HepG2 (cell line): ENCODE data around the gene CCDC183. TPM values are rescaled to one million over a fixed set of nuclear protein-coding genes. Genes with fewer than 3 reads are reported as not detected.

Experiments
- ATAC-seq: fragments of 200-7000 bp; cut with Tn5 transposase; 3 replicates; pipeline ENCODE4 v1.9.1; 2020; ENCODE audit warnings: mild to moderate bottlenecking, moderate library complexity
- BruUV-seq: library from RNA; stranded (reverse); fragments of 400-500 nt; replicated peaks from 2 replicates; lab custom pipeline; 2021; lab: Mats Ljungman, UMichigan
- CTCF ChIA-PET: fragments of 300-600 bp; formaldehyde crosslinking; extraction: SDS; loops from one replicate; lab custom pipeline; 2021; ENCODE audit warnings: low total read pairs, inconsistent platforms, low intra/inter-chr PET ratio; lab: Yijun Ruan, JAX
- POLR2A ChIA-PET: fragments of 350-600 bp; sonication (Branson Sonifier 250); formaldehyde crosslinking; loops from one replicate; lab custom pipeline; 2020; ENCODE audit warnings: antibody characterized with exemption, inconsistent platforms; lab: Yijun Ruan, JAX
- DNase-seq: peaks from one replicate; pipeline ENCODE4 v3.0.0-alpha.2; 2015; ENCODE audit warnings: low spot score
- FAIRE-seq: peaks from 3 replicates; lab custom pipeline; 2011; peaks lifted over from hg19 to GRCh38; lab: Jason Lieb, UNC
- H2AFZ ChIP-seq: one replicate; pipeline ENCODE4 v1.6.1; 2011; ENCODE audit warnings: low read length, inconsistent platforms
- H3K27ac ChIP-seq: fragments of 300-600 bp; 3 replicates; pipeline ENCODE4 v1.8.0; 2011; ENCODE audit warnings: mixed run types, mild to moderate bottlenecking, mixed read lengths, low read length, inconsistent platforms; ENCODE audit not compliant: insufficient read depth; ENCODE audit errors: extremely low read length
- H3K27me3 ChIP-seq, 2 experiments: fragments of 200-600 bp in 1 of 2; 2 replicates in 1 of 2; 3 replicates in 1 of 2; pipeline versions ENCODE4 v1.6.0 to v1.8.0; 2011; ENCODE audit warnings: low read length in 2 of 2, mild to moderate bottlenecking in 2 of 2, moderate library complexity in 2 of 2, inconsistent platforms in 1 of 2; ENCODE audit not compliant: insufficient read depth in 2 of 2, control insufficient read depth in 1 of 2
- H3K36me3 ChIP-seq, 2 experiments: fragments of 200-600 bp in 1 of 2; replicated peaks in 1 of 2; 2 replicates in 1 of 2; 3 replicates in 1 of 2; pipeline versions ENCODE4 v1.5.1 to v1.8.0; 2011; ENCODE audit warnings: low read length in 2 of 2, inconsistent platforms in 1 of 2; ENCODE audit not compliant: insufficient read depth in 2 of 2, control insufficient read depth in 1 of 2
- H3K4me1 ChIP-seq: 2 replicates; pipeline ENCODE4 v1.5.1; 2012; ENCODE audit warnings: low read length, inconsistent platforms; ENCODE audit not compliant: insufficient read depth
- H3K4me2 ChIP-seq: 2 replicates; pipeline ENCODE4 v1.6.0; 2011; ENCODE audit warnings: low read depth, low read length, inconsistent platforms
- H3K4me3 ChIP-seq, 3 experiments: fragments of 200-600 bp in 1 of 3; sonication (generic), shearing (Covaris generic) in 1 of 3; replicated peaks in 1 of 3; 2 replicates each; pipeline ENCODE4 v1.5.1; 2011 to 2016; ENCODE audit warnings: low read length in 3 of 3, inconsistent platforms in 2 of 3, low read depth in 2 of 3, mild to moderate bottlenecking in 2 of 3, control low read depth in 1 of 3, mixed read lengths in 1 of 3; ENCODE audit not compliant: insufficient read depth in 1 of 3
- H3K79me2 ChIP-seq: one replicate; pipeline ENCODE4 v1.6.1; 2011; ENCODE audit warnings: low read length, inconsistent platforms; ENCODE audit not compliant: insufficient read depth
- H3K9ac ChIP-seq: 2 replicates; pipeline ENCODE4 v1.6.0; 2011; ENCODE audit warnings: mild to moderate bottlenecking, low read depth, low read length, inconsistent platforms; ENCODE audit not compliant: insufficient read depth
- H3K9me3 ChIP-seq: 2 replicates; pipeline ENCODE4 v1.5.1; 2012; ENCODE audit warnings: mild to moderate bottlenecking, low read length
- H4K20me1 ChIP-seq: 2 replicates; pipeline ENCODE4 v1.6.0; 2011; ENCODE audit warnings: inconsistent platforms, mild to moderate bottlenecking, low read length, moderate library complexity; ENCODE audit not compliant: insufficient read depth
- BATF2 ChIP-seq: sonication (generic); formaldehyde crosslinking; IDR thresholded peaks from 2 replicates; pipeline ENCODE4 v1.8.0; 2022; ENCODE audit warnings: mild to moderate bottlenecking, missing genetic modification reagents, moderate library complexity
- CREB3 ChIP-seq: sonication (generic); formaldehyde crosslinking; IDR thresholded peaks from 2 replicates; pipeline ENCODE4 v1.5.0; 2020; ENCODE audit warnings: missing genetic modification reagents
- MAFF ChIP-seq: IDR thresholded peaks from 2 replicates; pipeline ENCODE4 v1.6.1; 2011; ENCODE audit warnings: low read depth, low read length, improper control_type of control experiment
- MAFK ChIP-seq, 2 experiments: IDR thresholded peaks in 1 of 2; conservative IDR thresholded peaks in 1 of 2; 2 replicates each; pipeline ENCODE4 v1.6.1; 2011; ENCODE audit warnings: improper control_type of control experiment in 2 of 2, low read length in 2 of 2
- MTA1 ChIP-seq: sonication (generic); formaldehyde crosslinking; IDR thresholded peaks from 2 replicates; pipeline ENCODE4 v1.4.0; 2020; ENCODE audit warnings: missing genetic modification reagents, mild to moderate bottlenecking, borderline replicate concordance
- MXD1 ChIP-seq: sonication (generic); formaldehyde crosslinking; IDR thresholded peaks from 2 replicates; pipeline ENCODE4 v1.4.0; 2020; ENCODE audit warnings: mild to moderate bottlenecking, missing genetic modification reagents
- PCBP1 ChIP-seq: fragments of 200-400 bp; formaldehyde crosslinking; IDR thresholded peaks from 2 replicates; pipeline ENCODE4 v1.6.1; 2017; ENCODE audit warnings: mild to moderate bottlenecking, low read depth, low read length, borderline replicate concordance
- REXO4 ChIP-seq: sonication (generic); formaldehyde crosslinking; IDR thresholded peaks from 2 replicates; pipeline ENCODE4 v1.8.0; 2022; ENCODE audit warnings: missing genetic modification reagents, mild to moderate bottlenecking, borderline replicate concordance
- SIX1 ChIP-seq: sonication (generic); formaldehyde crosslinking; IDR thresholded peaks from 2 replicates; pipeline ENCODE4 v1.4.0; 2020; ENCODE audit warnings: missing genetic modification reagents, borderline replicate concordance
- ZBTB20 ChIP-seq: sonication (generic); formaldehyde crosslinking; IDR thresholded peaks from 2 replicates; pipeline ENCODE4 v1.8.1; 2023; ENCODE audit warnings: missing genetic modification reagents, low read depth, mild to moderate bottlenecking, borderline replicate concordance
- ZFP41 ChIP-seq: sonication (generic); formaldehyde crosslinking; IDR thresholded peaks from 2 replicates; pipeline ENCODE4 v1.4.0; 2020; ENCODE audit warnings: mild to moderate bottlenecking, missing genetic modification reagents, borderline replicate concordance
- ZNF124 ChIP-seq: sonication (generic); formaldehyde crosslinking; IDR thresholded peaks from 2 replicates; pipeline ENCODE4 v1.4.0; 2020; ENCODE audit warnings: missing genetic modification reagents
- ZNF230 ChIP-seq: sonication (generic); formaldehyde crosslinking; IDR thresholded peaks from 2 replicates; pipeline ENCODE4 v1.4.0; 2020; ENCODE audit warnings: mild to moderate bottlenecking, missing genetic modification reagents
- ZNF547 ChIP-seq: sonication (generic); formaldehyde crosslinking; IDR thresholded peaks from 2 replicates; pipeline ENCODE4 v1.5.1; 2020; ENCODE audit warnings: mild to moderate bottlenecking, missing genetic modification reagents
- ZNF687 ChIP-seq: sonication (generic); formaldehyde crosslinking; IDR thresholded peaks from 2 replicates; pipeline ENCODE4 v1.5.1; 2020; ENCODE audit warnings: mild to moderate bottlenecking, missing genetic modification reagents, moderate library complexity
- WGBS: methylation state at CpG from one replicate; pipeline ENCODE4 v1.1.6; 2017; ENCODE audit warnings: low lambda C conversion rate; 5-methylcytosine and 5-hydroxymethylcytosine counted together
- in situ Hi-C: cut with HindIII; loops from 2 replicates; pipeline ENCODE4 v1.10.0; 2017; ENCODE audit warnings: low pct_unique_long_range_greater_than_20kb; ENCODE audit not compliant: extremely low pct_ligation_motif_present
- intact Hi-C: fragments of 100-400 bp; cut with micrococcal nuclease; formaldehyde crosslinking; loops from one replicate; pipeline ENCODE4 v1.10.0; 2022; ENCODE audit not compliant: unreplicated experiment
- polyA plus RNA-seq, 8 experiments: library from polyadenylated mRNA; depleted of rRNA in 3 of 8; stranded (reverse) in 7 of 8; unstranded in 1 of 8; fragments of >200 nt; fragmentation: Illumina TruSeq in 4 of 8; extraction: Trizol in 4 of 8; gene quantifications; 2 replicates each; pipeline versions ENCODE4 v1.2.1 to v1.2.3, GENCODE V29; 2011 to 2016; ENCODE audit warnings: low read depth in 4 of 8, missing spikeins in 1 of 8, mixed read lengths in 1 of 8; ENCODE audit not compliant: insufficient read depth in 1 of 8
- total RNA-seq, 5 experiments: library from RNA; depleted of rRNA; stranded (reverse); fragments of >200 nt; fragmentation: Illumina TruSeq; extraction: Trizol; gene quantifications; 2 replicates each; pipeline ENCODE4 v1.2.3, GENCODE V29; 2016; ENCODE audit warnings: low read depth in 1 of 5

The CCDC183 gene
- total and polyA plus RNA-seq, 2 of the 13 experiments (the other 11 are each of a cell fraction or from before 2014, with no cell fraction given), result 5.0 to 66.4 TPM

- peaks cover 8 to 43% of the 10 kb centered on the region in 2 experiments; a peak in 4 of 5 replicates for H3K27me3 ChIP-seq
- no TSS peak for BruUV-seq
- no peak overlapping the region for H2AFZ ChIP-seq
- WGBS, result 87% methylated on average over 8 of the region's 24 CpGs
- peaks cover 15% of the 10 kb centered on the region for H3K9me3 ChIP-seq
- peaks cover 12% of the 10 kb centered on the region; the same call in 1 of the 2 replicates for H3K4me1 ChIP-seq
- no peak for TF ChIP-seq ZNF124 (CRISPR knock-in tag)
- no peak for TF ChIP-seq MAFK (conservative IDR thresholded peaks at IDR 0.05 in 1 of 2, IDR thresholded peaks at IDR 0.05 in 1 of 2; ENCODE audit: low read length in 2 of 2)
- no peak for TF ChIP-seq SIX1 (CRISPR knock-in tag)
- TF ChIP-seq REXO4 (CRISPR knock-in tag), result no peak
- TF ChIP-seq ZBTB20 (CRISPR knock-in tag), result no peak
- no peak for TF ChIP-seq MAFF
- TF ChIP-seq ZFP41 (CRISPR knock-in tag), result no peak
- TF ChIP-seq CREB3 (CRISPR knock-in tag), result no peak
- peak; percentile 60; the same call in 1 of the 2 replicates for TF ChIP-seq ZNF687 (CRISPR knock-in tag)
- TF ChIP-seq MXD1 (CRISPR knock-in tag), result no peak
- no peak for TF ChIP-seq ZNF547
- no peak for TF ChIP-seq MTA1
- TF ChIP-seq ZNF230, result no peak
- 0 out of 2 replicates have a peak, but pooled peaks have one; percentile 15 for TF ChIP-seq PCBP1
- TF ChIP-seq BATF2 (CRISPR knock-in tag), result no peak
- CTCF ChIA-PET, result no interaction called here
- no peak overlapping the region for H3K9ac ChIP-seq
- no peak overlapping the region for H3K27ac ChIP-seq
- DNase-seq, result no peak
- in situ Hi-C loops (no loop called here), intact Hi-C loops (no loop called here)
- H3K4me2 ChIP-seq, result peak overlapping the region; percentile 30; the same call in 1 of the 2 replicates
- no peaks in the 10 kb centered on the region for H4K20me1 ChIP-seq
- ATAC-seq, result peak; percentile 48
- no peak for FAIRE-seq
- no peak overlapping the region for H3K4me3 ChIP-seq
- no peaks in the 10 kb centered on the region for H3K36me3 ChIP-seq
- H3K79me2 ChIP-seq, result no peaks in the 10 kb centered on the region
- POLR2A ChIA-PET, result interaction anchor here (0.8 kb wide), 1 partner anchor 27 kb away, joined by 3 read pairs; no protein-coding TSS in a partner anchor
Observed at GRCh38 chr9:136754626-136755301, 41.4 kb upstream of the CCDC183 start.
